Kidney (tissue), 14 donors: Measurements from ENCODE around the gene ARV1. TPM values are rescaled to one million over a fixed set of nuclear protein-coding genes. Genes with fewer than 3 reads are reported as not detected.

Source experiments
- DNase-seq, 5 donors: peaks; one replicate each; pipeline ENCODE4 v3.0.0-alpha.2; 2013 to 2020
- FAIRE-seq: peaks from 2 replicates; lab custom pipeline; 2012; peaks lifted over from hg19 to GRCh38; lab: Jason Lieb, UNC
- H3K27ac ChIP-seq, 2 donors: one replicate each; pipeline ENCODE4 v1.7.0; 2013; ENCODE audit warnings: low read depth in 2 of 2, low read length in 2 of 2, inconsistent platforms in 1 of 2
- H3K27me3 ChIP-seq: one replicate; pipeline ENCODE4 v1.7.1; 2013; ENCODE audit warnings: low read length, inconsistent platforms; ENCODE audit not compliant: control insufficient read depth, insufficient read depth
- H3K36me3 ChIP-seq, 3 donors: one replicate each; pipeline versions ENCODE4 v1.7.0 to v1.7.1; 2013; ENCODE audit warnings: low read length in 3 of 3, control low read depth in 1 of 3, inconsistent platforms in 1 of 3; ENCODE audit not compliant: insufficient read depth in 3 of 3, control insufficient read depth in 2 of 3
- H3K4me1 ChIP-seq, 3 donors: one replicate each; pipeline versions ENCODE4 v1.7.0 to v1.7.1; 2013; ENCODE audit warnings: low read length in 3 of 3, inconsistent platforms in 1 of 3, low read depth in 1 of 3; ENCODE audit not compliant: control insufficient read depth in 2 of 3, insufficient read depth in 2 of 3
- H3K4me3 ChIP-seq, 3 donors: one replicate each; pipeline versions ENCODE4 v1.7.0 to v1.8.1; 2013; ENCODE audit warnings: low read length in 3 of 3, control low read depth in 1 of 3, inconsistent platforms in 1 of 3
- H3K9ac ChIP-seq, 3 donors: one replicate each; pipeline versions ENCODE4 v1.7.0 to v1.7.1; 2013; ENCODE audit warnings: low read length in 3 of 3, control low read depth in 1 of 3, inconsistent platforms in 1 of 3
- H3K9me3 ChIP-seq, 3 donors: one replicate each; pipeline versions ENCODE4 v1.7.0 to v1.7.1; 2013; ENCODE audit warnings: low read length in 3 of 3, control low read depth in 1 of 3, inconsistent platforms in 1 of 3; ENCODE audit not compliant: control insufficient read depth in 2 of 3, insufficient read depth in 1 of 3
- CTCF ChIP-seq: IDR thresholded peaks from 3 replicates; pipeline ENCODE4 v1.5.1; 2012; ENCODE audit warnings: mild to moderate bottlenecking, moderate library complexity, borderline replicate concordance; ENCODE audit not compliant: insufficient read depth; ENCODE audit errors: extremely low read depth
- intact Hi-C: fragments of 100-400 bp; cut with DNase I; formaldehyde crosslinking; loops from one replicate; pipeline ENCODE4 v1.11.1; 2022
- polyA plus RNA-seq: library from polyadenylated mRNA; stranded (reverse); fragments of 350-450 nt; fragmentation: Illumina TruSeq; extraction: RNeasy Lipid Tissue Mini Kit (QIAGEN cat#74804); gene quantifications from one replicate; pipeline ENCODE4 v1.2.3, GENCODE V29; 2014; ENCODE audit warnings: low read depth, low replicate concordance; ENCODE audit not compliant: insufficient read depth
- total RNA-seq: library from RNA; stranded (reverse); fragmentation: NEBNext Ultra II Directional; extraction: Animal tissue kit (Norgen Biotek cat#: 25700); gene quantifications from one replicate; pipeline ENCODE4 v1.2.1, GENCODE V29; 2021
- donor health status: control.
- donor health status: control.
- donor health status: control.
- donor health status: control.
- donor health status: control.
- donor health status: DM: yes; HTN: yes; CAD: no.
- donor health status: Normal renal cell carcinoma (clear cell type).

The ARV1 gene
- total and polyA plus RNA-seq, 2 donors from 2014 or later = 21.1 to 38.5 TPM

DNA sequence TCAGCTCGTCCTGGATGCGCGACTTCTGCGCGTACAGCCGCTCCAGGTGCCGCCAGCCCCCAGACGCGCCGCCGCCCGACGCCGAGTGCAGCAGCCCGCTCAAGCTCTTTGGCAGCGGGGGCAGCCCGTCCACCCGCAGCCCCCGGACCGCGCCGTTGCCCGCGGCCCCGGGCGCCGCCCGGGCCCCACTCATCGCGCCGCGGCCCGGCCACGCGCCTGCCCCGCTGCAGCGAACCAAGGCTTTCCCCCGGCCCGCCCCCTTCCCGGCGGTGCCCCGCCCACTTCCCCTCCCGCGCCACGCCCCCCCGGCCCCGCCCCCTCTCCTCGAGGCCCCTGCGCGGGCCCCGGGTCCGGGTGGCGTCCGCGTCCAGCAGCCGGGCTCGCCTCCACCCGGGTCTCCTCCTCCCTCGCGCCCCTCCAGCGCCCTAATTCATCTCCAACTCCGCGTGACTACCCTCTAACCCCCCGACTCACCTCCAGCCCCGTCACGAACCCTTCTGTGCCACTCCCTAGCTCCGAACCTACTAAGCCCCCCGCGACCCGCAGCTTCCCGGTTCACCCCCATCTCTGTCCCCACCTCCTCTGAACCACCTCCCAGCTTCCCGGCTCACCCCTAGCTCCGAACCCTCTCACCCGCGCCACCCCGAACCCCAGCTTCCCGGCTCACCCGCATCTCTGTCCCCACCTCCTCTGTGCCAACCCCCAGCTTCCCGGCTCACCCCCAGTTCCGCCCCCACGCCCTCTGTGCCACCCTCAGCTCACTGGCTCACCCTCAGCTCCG lies 61.3 kb downstream of the ARV1 start, which contains the start of gene FAM89A:
Gene FAM89A, minus strand, starts transcription at position 236 of the 781 bp plus-strand sequence. Its CDS starts 43 bp downstream, at position 193.
- peak within 1 kb of the TSS in 1 of 2 donors; percentile 32 for H3K27ac ChIP-seq
- TF ChIP-seq CTCF = no peak

DNA sequence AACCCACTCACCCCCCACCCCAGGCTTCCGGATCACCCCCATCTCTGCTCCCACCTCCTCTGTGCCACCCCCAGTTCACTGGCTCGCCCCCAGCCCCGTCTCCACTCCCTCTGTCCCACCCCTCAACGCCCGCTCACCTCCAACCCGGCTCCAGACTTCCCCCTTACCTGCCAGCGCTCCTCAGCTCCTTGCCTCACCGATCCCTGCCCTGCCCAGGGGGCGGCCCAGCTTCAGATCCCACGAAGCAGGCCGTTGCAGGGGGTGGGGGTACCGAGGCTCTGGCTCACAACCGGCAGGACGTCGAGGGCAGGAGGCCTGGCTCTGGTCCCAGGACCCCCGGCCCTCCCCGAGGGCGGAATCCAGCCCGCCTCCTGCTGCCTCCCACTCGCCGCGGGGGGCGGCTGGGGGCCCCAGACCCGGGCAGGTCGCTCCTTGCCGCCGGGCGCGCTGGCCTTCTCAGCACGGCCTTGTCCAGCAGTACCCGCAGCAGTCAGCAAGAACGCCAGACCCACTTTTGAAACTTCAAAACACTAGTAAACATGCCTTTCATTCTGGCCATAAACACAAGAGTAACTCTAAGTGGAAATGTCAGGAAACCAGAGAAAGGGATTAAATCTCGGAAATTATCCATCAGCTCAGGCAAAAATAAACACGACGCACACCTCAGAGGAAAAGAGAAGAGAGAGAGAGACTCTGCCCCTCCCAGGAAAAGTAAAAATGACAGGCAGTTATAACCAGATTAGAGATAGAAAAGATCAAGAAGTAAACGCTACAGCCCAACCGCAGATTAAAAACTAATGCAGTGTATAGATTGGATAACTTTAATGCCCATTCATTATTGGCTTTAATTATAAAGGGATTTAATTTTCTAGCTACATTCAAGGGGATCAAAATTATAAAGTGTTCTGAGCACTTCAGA lies 62.2 kb downstream of the ARV1 start:
- peak overlapping the region in 1 of 3 donors; percentile 57 for H3K4me3 ChIP-seq
- intact Hi-C loops = no loop called here
- H3K9ac ChIP-seq = peak overlapping the region in 1 of 3 donors; percentile 55
- peaks cover 0 to 5% (median 0%) of the 10 kb centered on the region in 3 donors for H3K4me1 ChIP-seq
- no peaks in the 10 kb centered on the region for H3K36me3 ChIP-seq
- H3K27ac ChIP-seq = no peak overlapping the region
- TF ChIP-seq CTCF = no peak
- H3K27me3 ChIP-seq = no peaks in the 10 kb centered on the region
- DNase-seq = peak; percentile 40 to 81 (median 61)
- peaks cover 0 to 3% (median 2%) of the 10 kb centered on the region in 3 donors for H3K9me3 ChIP-seq
- FAIRE-seq = no peak

More for the DNA sequence above, 61.3 kb downstream of the ARV1 start, which contains the start of gene FAM89A:
- intact Hi-C loops = no loop called here
- DNase-seq (peak; percentile 44 to 91 (median 70)), FAIRE-seq (no peak)
- H3K9ac ChIP-seq = peak within 1 kb of the TSS in 2 of 3 donors; percentile 11 to 58
- H3K9me3 ChIP-seq = peaks cover 0 to 3% (median 2%) of the 10 kb centered on the region in 3 donors
- H3K4me3 ChIP-seq = peak within 1 kb of the TSS; percentile 35 to 68 (median 50)
- H3K36me3 ChIP-seq = no peaks in the 10 kb centered on the region
- H3K27me3 ChIP-seq = no peaks in the 10 kb centered on the region
- peaks cover 0 to 5% (median 0%) of the 10 kb centered on the region in 3 donors for H3K4me1 ChIP-seq

- Histone ChIP-seq H3K36me3 (no peaks in the 10 kb centered on the region), H3K4me1 (peaks cover 0 to 5% (median 0%) of the 10 kb centered on the region in 3 donors), H3K9me3 (peaks cover 0 to 3% (median 2%) of the 10 kb centered on the region in 3 donors), H3K27ac (no peak overlapping the region), H3K4me3 (no peak overlapping the region), H3K27me3 (no peaks in the 10 kb centered on the region), H3K9ac (no peak overlapping the region)
- FAIRE-seq (no peak), DNase-seq (peak in 1 of 5 donors; percentile 37)
- intact Hi-C loops = no loop called here
- no peak for TF ChIP-seq CTCF
Measured at GRCh38 chr1:231041719-231042261, 62.9 kb downstream of the ARV1 start.
